HG03045 (cell line): ENCODE data around the gene STK17A.
"Not testable (repeated sequence)": the region's sequence is repeated elsewhere in the genome, so short reads cannot be mapped to it uniquely, and the experiment has no call there.

Experiments used
- ATAC-seq: cut with Tn5 transposase; IDR thresholded peaks from one replicate; pipeline ENCODE4 v1.9.1; 2021; ENCODE audit warnings: mild to moderate bottlenecking, moderate library complexity; ENCODE audit not compliant: unreplicated experiment

The STK17A gene

DNA sequence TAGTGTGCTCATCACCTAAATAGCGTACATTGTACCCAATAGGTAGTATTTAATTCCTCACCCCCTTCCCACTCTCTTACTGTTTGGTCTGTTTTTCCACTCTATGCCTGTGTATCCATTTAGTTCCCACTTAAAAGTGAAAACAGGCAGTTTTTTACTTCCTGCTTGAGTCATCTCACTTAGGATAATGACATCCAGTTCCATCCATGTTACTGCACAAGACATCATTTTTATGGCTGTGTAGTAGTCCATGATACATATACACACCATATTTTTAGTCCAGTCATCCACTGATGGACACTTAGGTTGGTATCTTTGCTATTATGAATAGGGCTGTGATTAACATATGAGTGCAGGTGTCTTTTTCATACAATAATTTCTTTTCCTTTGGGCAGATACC is 10.1 kb downstream of the STK17A start:
- no peak for ATAC-seq

DNA sequence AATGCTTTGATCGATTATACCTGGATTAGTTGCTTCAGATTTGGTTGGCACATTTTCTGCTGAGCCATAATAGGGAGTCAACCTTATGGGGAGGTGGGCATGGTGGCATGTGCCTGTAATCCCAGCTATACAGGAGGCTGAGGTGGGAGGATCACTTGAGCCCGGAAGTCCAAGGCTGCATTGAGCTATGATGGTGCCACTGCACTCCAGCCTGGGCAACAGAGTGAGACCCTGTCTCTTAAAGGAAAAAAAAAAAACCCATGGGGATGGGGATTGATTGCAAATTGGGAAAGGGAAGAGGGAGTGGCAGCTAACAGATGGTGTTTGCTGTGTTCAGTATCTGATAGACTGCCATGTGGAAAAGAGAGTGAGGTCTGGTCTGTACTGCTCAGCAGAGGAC is 11.1 kb downstream of the STK17A start:
- no peak for ATAC-seq

DNA sequence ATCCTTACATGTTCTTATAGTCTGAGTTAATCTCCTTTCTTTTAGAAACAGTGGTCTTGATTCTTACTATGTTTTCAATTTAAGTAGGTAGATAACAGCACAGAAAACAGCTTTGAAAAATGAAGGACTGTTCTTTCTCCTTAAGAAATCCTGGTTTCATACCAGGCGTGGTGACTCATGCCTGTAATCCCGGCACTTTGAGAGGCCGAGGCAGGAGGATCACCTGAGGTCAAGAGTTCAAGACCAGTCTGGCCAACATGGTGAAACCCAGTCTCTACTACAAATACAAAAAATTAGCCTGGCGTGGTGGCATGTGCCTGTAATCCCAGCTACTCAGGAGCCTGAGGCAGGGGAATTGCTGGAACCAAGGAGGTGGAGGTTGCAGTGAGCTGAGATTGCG is 13.5 kb downstream of the STK17A start:
- not testable (repeated sequence) for ATAC-seq

DNA sequence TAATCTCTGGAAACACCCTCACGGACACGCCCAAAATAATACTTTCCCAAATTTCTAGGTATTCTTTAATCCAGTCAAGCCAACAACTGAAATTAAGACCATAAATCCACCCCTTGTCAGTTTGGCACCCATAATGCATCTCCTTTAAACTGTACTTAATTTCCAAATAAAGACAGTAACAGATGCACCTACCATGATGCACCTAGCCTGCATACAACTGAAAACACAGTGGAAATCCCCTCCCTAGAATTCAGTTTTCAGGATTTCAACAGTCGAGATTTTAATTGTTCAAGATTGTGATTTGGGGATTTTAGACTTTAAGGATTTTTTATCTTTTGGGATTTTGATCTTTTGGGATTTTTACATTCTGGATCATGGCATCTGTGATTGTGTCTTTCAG is 17.1 kb downstream of the STK17A start:
- ATAC-seq = no peak

DNA sequence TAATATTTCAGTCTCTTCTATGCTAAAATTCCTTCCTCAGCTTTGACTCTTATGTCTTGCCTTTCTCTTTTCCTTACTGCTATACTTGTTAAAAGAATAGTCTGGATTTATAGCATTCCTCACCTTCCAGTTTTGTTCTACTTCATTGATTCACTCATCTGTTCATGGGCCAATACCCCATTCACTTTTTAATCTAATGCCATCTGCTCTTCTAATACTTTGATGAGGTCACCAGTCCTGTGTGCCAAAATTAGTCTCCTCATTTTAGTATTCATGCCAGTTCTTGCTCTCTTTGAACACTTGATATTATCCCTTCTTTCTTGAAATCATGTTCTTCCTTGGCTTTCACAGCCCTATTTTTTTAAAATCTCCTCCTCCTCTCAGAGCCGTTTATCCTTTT is 19.3 kb downstream of the STK17A start:
- no peak for ATAC-seq

DNA sequence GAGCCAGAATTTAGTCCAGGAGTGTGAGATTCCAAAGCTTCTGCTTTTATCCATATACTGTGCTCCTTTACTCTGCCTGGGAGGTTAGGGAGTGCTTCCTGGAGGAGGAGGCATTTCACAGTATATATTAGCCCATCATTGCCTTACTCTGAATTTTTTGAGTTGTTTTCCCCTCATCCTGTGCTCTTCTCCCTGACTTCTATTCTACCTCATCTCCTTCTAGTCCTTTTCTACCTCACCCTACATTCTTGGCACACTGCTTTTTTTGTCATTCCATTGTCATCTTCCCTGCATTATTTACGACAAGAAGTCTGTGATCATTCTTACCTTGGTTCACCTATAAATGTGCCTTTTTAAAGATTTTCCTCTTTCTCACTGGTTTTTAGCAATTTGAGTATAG is 21.3 kb downstream of the STK17A start:
- ATAC-seq = no peak

DNA sequence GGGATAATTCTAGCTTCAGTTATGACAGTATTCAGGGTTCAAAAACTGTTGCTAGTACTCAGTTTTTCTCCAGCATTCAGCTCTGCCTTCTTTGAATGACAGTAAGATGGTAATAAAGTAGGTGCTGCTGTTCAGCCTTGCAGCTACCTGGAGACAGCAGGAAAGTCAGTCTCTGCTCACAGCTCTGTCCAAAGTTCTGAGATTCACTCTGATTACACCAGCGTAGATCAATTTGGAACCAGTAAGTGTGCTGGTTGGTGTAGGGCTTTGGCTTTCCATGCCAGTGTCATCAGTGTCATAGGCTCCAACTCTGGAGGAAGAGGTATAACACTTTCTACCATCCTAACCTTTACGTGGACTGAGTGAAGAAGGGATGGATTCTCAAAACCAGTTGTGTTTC is 26.2 kb downstream of the STK17A start:
- no peak for ATAC-seq

DNA sequence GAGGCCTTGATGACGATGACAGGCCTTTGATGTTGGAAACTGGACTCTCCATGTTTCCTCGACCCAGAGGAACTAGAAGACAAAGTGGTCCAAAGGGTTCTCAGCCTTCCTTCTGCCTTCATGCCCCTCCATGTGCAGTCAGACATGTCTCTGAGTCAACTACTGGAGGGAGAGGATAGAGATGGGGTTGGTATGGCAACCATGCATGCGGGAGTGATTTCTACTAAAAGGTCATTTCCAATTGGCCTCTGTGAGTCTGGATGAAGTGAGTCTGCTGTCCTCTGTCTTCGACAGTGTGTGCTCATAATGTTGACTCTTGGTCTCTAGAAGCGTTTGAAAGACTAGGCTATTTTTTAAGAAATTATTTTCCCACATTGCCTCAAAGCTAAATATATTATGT is 29.2 kb downstream of the STK17A start:
- no peak for ATAC-seq

DNA sequence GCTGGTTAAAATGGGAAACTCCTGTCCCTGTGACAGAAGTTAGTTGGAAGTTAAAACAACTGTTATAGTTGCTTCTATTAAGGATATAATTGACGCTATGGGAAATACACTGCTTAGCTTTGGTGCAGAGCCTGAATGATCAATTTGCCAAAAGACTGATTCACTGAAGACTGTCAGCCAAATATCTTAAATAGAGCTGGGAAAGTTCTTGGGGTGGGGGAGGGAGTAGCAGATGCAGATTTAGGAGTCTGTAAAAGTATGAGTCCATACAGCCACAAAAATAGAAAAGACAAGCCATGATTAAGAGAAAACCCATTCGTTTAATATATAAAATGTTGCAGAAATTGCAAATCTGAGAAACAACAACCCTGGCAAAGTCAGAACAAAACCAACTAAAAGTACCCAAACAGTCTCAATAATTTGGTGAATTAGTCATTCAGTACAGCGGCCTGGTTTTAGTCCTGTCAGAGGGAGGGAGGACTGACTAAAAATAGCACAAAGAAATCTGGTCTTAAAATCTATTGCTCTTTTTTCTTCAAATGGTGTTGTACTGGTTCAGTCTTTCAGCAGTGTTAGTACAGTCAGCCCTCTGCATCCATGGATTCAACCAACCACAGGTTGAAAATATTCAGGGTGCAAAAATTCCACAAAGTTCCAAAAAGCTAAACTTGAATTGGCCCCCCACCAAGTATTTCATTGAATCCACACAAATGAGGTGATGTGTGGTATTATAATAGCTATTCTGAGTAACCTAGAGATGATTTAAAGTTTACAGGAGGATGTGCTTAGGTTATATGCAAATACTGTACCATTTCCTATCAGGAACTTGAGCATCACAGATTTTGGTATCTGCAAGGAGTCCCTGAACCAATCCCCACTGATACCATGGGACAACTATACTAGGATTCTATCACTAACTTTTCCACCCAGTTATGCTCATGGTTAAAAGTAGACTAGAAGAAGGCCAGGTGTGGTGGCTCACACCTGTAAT is 30.0 kb downstream of the STK17A start:
- no peak for ATAC-seq

DNA sequence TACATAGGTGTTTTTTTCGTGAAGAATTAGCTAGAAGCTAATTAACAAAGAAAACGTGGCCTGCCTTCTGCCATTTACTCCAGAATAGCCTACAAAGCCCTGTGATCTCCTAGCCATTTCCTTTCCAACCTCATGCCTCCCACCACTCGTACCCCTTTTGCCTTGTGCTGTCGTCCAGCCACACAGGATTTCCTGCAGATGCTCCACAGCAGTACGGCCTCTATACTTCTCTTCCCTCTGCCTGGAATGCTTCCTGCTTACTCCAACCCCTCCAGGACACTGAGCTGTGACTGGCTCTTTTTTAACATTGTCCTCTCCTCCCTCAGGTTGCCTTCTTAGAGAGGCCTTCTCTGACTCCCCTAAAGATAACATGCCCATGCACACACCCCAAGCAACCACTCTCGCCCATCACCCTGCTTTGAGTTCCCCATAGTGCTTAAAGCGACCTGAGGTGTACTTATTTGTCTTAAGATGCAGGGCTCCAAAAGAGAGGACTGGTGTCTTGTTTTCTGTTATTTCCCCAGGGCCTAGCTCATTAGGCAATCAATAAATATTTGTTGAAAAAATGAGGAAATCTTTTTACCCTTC is 32.7 kb downstream of the STK17A start:
- no peak for ATAC-seq

DNA sequence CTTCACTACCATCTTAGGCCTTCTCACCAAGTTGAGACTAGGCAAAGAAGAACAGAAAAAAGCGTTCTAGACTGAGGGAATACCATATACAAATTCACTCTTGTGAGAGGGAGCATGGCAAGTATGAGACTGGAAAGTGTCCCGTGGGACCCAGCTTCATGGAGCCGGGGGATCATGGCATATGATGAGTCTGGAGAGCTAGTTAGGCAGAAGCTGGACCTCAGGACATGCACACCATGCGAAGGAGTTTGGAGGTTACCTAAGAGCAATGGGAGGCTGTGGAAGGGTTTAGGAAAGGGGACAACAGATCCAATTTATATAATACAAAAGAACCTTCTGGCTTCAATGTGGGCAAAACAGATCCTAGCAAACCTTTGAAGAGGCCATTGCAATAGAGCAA is 34.1 kb downstream of the STK17A start:
- ATAC-seq = no peak

DNA sequence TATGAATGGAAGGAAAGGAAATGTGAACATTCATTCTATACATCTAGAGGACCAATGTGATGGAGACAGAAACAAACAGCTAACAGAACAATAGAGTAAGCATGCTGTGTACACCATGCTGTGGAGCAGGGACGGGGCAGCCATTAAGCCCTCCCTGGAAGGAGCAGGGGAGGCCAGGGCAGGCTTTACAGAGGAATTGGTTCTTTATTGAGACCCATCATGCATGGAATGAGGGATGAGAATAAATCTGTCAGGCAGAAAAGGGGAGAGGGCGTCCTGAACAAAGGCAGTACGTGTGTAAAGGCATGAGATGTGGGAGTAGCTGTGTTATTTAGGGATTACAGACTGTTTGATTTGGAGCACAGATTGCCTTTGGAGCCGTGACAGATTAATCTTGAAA is 35.2 kb downstream of the STK17A start:
- no peak for ATAC-seq

DNA sequence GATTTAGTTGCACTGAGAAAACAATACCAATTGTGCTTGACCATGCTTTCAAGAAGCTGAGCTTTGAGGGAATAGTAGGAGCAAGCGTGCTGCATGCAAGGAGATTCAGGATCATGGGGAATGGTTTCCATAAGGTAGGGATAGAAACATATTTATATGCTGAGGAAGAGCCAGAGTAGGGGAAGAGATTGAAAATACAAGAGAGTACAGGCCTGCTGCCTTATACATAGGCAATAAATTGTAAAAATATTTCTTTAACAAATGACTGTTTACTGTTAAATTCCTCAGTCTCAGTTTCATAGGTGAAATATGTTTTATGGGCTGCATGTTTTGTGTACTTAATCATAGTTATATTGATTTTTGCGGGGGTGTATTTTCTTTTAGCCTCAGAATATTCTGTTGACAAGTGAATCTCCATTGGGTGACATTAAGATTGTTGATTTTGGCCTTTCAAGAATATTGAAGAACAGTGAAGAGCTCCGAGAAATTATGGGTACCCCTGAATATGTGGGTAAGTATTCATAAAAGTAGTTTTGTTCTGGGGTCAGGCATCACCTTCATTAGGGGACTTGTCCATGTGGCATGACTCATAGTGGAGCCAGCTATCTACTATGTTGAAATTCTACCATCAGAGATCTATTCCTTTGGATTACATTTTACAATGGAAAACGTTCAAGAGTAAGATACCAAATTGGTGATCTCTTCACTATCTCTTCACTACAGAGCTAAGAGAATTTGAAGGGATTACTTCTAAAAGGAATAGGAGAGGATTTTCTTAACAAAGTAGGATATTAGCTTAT is 36.5 kb downstream of the STK17A start:
- ATAC-seq = no peak

DNA sequence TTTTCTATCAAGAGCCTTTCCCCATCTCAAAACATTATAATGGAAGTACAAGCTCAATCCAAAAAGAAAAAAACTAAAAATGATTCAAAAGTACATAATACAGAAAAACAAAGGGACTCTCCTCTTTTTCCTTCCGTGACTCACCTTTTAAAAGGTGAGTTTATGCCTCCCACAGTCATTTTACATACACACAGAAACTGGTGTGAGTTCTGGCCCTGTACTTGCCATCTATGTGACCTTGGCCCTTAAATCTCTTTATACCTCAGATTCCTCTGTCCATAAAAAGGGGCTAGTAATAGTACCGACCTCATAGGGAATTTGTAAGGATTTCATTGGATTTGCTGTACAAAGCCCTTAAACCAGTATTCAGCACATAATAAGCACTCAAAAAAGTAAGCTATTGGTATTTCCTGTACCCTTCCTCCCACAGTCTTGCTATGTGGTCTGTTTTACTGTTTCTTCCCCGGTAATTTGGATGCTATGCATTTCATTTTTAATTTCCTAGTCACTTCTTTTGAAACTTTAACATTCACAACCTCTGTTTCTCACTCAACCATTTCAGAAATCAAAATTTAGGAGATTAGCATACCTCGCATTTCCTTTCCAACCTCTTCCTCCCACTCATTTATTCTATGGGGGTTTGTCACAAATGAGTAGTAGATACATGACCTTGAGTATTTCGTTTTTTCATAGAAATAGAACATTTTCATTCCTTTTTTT is 39.0 kb downstream of the STK17A start:
- no peak for ATAC-seq

DNA sequence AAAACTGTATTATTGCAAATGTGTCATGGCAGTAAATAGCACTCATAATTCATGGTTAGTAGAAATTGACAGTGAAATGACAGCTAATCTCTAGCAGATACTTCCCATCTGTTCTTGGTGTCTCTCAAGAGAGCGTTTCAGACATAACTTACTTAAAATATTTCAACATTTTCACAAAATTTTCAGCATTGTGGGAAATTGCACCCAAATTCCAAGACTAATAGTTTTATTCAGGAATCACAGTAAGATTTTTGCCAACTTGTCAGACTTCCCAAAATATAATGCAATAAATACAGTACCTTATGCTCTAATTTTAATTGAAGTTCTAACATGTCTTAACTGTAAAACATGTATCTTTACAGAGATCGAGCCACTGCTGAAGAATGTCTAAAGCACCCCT is 41.2 kb downstream of the STK17A start:
- no peak for ATAC-seq

DNA sequence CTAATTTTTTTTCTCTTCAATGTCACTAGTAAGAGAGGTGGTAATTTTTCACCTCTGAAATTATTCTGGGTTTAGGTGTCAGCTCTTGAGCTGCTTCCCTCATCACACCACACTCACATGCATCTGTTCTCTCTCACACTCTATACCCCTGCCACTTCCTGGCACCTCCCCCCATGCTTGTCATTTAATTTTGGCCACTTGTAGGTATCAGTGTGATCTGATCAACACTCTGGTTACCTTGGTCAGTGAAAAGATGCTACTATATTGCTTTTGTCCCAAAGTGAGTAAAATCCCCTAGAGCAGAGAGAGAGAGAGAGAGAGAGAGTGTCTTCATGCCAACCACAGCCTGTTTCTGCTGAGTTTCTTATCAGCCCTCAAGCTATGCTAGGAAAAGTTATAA is 42.5 kb downstream of the STK17A start:
- ATAC-seq = no peak

DNA sequence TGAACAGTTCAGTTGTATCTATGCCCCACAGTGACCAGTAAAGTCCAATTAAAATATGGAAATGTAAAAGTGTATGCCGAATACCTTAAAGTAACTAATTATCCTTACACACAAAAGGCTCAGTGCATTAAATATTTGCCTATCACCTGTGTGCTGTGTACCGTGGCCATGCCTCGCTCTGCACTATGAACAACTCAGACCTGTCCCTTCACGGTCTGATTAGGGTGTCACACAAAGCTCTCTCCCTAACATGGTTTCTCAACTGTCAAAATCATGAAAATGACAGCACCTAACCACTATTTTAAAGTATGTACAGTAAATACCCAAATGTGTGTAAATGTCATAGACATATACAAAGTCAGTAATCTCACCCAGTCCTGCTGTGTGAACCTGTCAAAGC is 43.1 kb downstream of the STK17A start:
- no peak for ATAC-seq

DNA sequence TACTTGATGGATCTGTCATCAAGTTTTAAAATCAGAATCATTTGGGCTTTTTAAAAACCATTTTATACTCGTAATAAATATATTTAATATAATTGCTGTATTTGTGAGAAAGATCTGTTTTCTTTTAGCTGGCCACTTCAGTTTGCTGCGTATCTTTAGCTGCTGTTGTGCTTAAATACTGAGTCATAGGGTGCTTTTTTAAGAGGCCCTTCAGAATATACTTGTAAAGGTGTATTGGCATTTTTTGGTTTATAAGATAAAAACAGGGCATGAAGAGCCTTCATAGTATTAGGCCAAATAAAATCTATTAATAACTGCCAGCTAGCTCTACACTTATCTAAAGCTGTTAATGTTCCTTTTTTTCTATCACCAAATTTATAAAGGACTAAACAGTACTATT is 43.8 kb downstream of the STK17A start:
- ATAC-seq = no peak

DNA sequence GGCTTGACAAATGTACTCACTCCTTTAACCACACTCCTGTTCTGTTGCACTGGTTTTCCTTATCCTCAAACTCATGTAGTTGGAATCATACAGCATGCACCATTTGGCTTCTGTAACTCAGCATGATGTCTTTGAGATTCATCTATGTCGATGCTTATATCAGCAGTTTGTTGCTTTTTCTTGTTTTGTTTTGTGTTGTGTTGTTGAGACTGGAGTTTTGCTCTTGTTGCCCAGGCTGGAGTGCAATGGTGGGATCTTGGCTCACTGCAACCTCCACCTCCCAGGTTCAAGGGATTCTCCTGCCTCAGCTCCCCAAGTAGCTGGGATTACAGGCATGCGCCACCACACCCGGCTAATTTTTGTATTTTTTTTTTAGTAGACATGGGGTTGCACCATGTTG is 44.9 kb downstream of the STK17A start:
- ATAC-seq = not testable (repeated sequence)

DNA sequence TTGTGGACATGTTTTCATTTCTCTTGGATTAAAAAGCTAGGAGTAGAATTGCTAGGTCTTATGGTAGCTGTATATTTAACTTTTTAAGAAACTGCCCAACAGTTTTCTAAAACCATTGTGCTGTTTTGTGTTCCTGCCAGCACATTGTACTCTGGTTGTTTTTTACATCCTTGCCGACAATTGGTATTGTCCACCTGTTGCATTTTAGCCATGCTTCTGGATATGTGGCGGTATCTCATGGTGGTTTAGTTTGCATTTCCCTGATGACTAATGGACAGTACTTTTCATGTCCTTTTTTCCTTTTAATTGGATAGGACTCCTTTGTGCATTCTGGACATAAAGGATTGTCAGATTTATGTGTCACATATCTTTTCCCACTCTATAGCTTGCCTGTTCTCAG is 45.5 kb downstream of the STK17A start:
- ATAC-seq = no peak

DNA sequence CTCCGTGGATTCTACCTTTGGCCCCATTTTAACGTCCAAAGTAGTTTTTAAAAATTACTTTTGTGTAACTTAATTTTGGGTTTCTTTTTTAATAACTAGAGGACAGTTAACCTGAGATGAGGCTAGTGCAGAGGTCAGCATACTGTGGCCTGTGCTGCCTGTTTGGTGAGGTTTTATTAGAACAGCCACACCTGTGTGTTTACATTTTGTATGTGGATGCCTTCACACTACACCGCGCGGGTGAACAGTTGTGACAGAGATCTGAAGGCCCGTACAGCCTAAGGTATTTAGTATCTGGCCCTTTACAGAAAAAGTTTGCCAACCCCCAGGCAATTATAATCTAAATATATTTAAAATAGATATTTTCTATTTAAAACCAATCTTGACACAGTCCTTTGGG is 46.9 kb downstream of the STK17A start:
- no peak for ATAC-seq
